Fibroblast of mammary gland (primary cell): ENCODE results near the gene ZNF205.

Experiments used
- DNase-seq: peaks from one replicate; pipeline ENCODE4 v3.0.0-alpha.2; 2010; ENCODE audit warnings: low read depth
- H3K4me3 ChIP-seq: 2 replicates; pipeline ENCODE4 v1.5.1; 2011; ENCODE audit warnings: low read depth, mild to moderate bottlenecking, low read length, moderate library complexity; ENCODE audit not compliant: control insufficient read depth
- TF ChIP-seq, protein P1 (sequence below): conservative IDR thresholded peaks from 2 replicates; pipeline ENCODE4 v1.5.1; 2011; ENCODE audit warnings: low read depth, low read length, inconsistent platforms; ENCODE audit not compliant: control insufficient read depth, insufficient read depth

Gene ZNF205

GRCh38 chr16:3123986-3124886, 11.8 kb downstream of the ZNF205 start:
- TF ChIP-seq, protein P1, sequence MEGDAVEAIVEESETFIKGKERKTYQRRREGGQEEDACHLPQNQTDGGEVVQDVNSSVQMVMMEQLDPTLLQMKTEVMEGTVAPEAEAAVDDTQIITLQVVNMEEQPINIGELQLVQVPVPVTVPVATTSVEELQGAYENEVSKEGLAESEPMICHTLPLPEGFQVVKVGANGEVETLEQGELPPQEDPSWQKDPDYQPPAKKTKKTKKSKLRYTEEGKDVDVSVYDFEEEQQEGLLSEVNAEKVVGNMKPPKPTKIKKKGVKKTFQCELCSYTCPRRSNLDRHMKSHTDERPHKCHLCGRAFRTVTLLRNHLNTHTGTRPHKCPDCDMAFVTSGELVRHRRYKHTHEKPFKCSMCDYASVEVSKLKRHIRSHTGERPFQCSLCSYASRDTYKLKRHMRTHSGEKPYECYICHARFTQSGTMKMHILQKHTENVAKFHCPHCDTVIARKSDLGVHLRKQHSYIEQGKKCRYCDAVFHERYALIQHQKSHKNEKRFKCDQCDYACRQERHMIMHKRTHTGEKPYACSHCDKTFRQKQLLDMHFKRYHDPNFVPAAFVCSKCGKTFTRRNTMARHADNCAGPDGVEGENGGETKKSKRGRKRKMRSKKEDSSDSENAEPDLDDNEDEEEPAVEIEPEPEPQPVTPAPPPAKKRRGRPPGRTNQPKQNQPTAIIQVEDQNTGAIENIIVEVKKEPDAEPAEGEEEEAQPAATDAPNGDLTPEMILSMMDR: peak; percentile 27
- DNase-seq: peak; percentile 90
- peak overlapping the region; percentile 84 for H3K4me3 ChIP-seq

GRCh38 chr16:3127745-3128144, 15.4 kb downstream of the ZNF205 start:
- TF ChIP-seq, protein P1: no peak
- no peak overlapping the region for H3K4me3 ChIP-seq
- DNase-seq: no peak

GRCh38 chr16:3129137-3130131, 17.0 kb downstream of the ZNF205 start:
- peak overlapping the region; percentile 48 for H3K4me3 ChIP-seq
- DNase-seq: peak; percentile 89
- TF ChIP-seq, protein P1: peak; percentile 96

GRCh38 chr16:3131755-3132377, 19.5 kb downstream of the ZNF205 start:
- TF ChIP-seq, protein P1: peak; percentile 55
- DNase-seq: peak; percentile 41
- H3K4me3 ChIP-seq: no peak overlapping the region

DNA sequence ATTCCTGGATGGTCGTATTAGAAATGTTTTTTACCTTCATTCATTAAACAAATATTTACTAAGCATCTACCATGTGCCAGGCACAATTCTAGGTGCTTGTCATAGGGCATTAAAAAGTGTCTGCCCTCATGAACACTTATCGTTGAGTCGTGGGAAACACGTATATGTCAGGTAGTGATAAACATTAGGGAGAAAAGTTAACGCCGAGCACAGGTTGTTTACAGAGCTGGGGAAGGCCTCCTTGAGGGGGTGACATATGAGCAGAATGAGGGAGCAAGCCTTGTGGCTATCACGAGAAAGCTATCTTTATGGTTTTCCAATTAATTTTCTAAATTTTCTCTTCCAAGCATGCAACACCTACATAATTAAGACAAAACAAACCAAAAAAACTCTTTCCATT, 21.5 kb downstream of the ZNF205 start:
- TF ChIP-seq, protein P1: no peak
- no peak for DNase-seq
- H3K4me3 ChIP-seq: peak overlapping the region; percentile 99
